Calu3 (cell line): ENCODE measurements around the gene PROZ. TPM values are rescaled to one million over a fixed set of nuclear protein-coding genes. Genes with fewer than 3 reads are reported as not detected.

Source experiments
- BruUV-seq: library from RNA; stranded (reverse); fragments of 400-500 nt; replicated peaks from 2 replicates; lab custom pipeline; 2021; lab: Mats Ljungman, UMichigan
- CTCF ChIA-PET: fragments of 300-600 bp; sonication (Branson Sonifier 250); formaldehyde crosslinking; loops from one replicate; lab custom pipeline; 2022; ENCODE audit warnings: antibody characterized with exemption; lab: Charles Lee
- DNase-seq: peaks from one replicate; pipeline ENCODE4 v3.0.0; 2022
- H3K27ac Mint-ChIP-seq: one replicate; pipeline ENCODE4 v1.8.0; 2022; ENCODE audit warnings: mixed read lengths; ENCODE audit not compliant: unreplicated experiment
- H3K27me3 Mint-ChIP-seq: one replicate; pipeline ENCODE4 v1.8.0; 2022; ENCODE audit warnings: mixed read lengths; ENCODE audit not compliant: unreplicated experiment
- H3K36me3 Mint-ChIP-seq: one replicate; pipeline ENCODE4 v1.8.0; 2022; ENCODE audit warnings: mild to moderate bottlenecking, moderate library complexity, mixed read lengths; ENCODE audit not compliant: insufficient read depth, unreplicated experiment
- H3K4me1 Mint-ChIP-seq: one replicate; pipeline ENCODE4 v1.8.0; 2022; ENCODE audit warnings: mild to moderate bottlenecking, low read depth, mixed read lengths; ENCODE audit not compliant: unreplicated experiment
- H3K4me3 Mint-ChIP-seq: one replicate; pipeline ENCODE4 v1.8.0; 2022; ENCODE audit warnings: mild to moderate bottlenecking, low read depth, moderate library complexity, mixed read lengths; ENCODE audit not compliant: unreplicated experiment
- H3K9me3 Mint-ChIP-seq: one replicate; pipeline ENCODE4 v1.8.0; 2022; ENCODE audit warnings: low read depth, mixed read lengths; ENCODE audit not compliant: unreplicated experiment
- intact Hi-C: fragments of 100-400 bp; cut with micrococcal nuclease; formaldehyde crosslinking; loops from one replicate; pipeline ENCODE4 v1.10.0; 2022; ENCODE audit not compliant: unreplicated experiment
- total RNA-seq: library from RNA; stranded (reverse); gene quantifications from 2 replicates; pipeline ENCODE4 v1.2.3, GENCODE V29; 2022
- TF ChIP-seq, protein P1 (sequence below): fragments of 200-600 bp; IDR thresholded peaks from one replicate; pipeline ENCODE4 v1.8.0; 2022; ENCODE audit warnings: antibody characterized with exemption; ENCODE audit not compliant: unreplicated experiment

The PROZ gene
- total RNA-seq, 1 experiment from 2014 or later, result not detected

DNA sequence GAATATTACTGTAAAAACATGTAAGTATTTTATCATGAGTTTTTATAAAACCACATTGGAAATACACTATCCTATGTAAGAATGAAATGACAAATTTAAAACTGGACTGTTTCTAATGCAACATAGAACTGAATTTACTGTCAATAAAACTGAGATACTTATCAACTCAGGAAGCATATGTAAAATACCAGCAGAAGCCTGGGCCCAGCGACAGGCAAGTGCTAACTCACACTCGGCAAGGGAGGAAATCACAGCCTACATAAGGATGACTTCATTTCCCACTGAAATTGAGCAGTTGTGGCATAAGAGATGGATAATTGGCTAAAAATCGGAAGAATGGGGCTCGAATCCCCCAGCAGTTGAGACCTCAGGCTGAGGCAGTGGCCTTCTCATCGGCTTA is 12.1 kb downstream of the PROZ start:
- no peak for DNase-seq
- Mint-ChIP-seq H3K27me3 (no peaks in the 10 kb centered on the region), H3K36me3 (no peaks in the 10 kb centered on the region), H3K27ac (no peak overlapping the region), H3K4me1 (no peaks in the 10 kb centered on the region), H3K4me3 (no peak overlapping the region), H3K9me3 (no peaks in the 10 kb centered on the region)
- BruUV-seq, result no TSS peak
- CTCF ChIA-PET, result no interaction called here
- intact Hi-C loops, result no loop called here
- TF ChIP-seq, protein P1, sequence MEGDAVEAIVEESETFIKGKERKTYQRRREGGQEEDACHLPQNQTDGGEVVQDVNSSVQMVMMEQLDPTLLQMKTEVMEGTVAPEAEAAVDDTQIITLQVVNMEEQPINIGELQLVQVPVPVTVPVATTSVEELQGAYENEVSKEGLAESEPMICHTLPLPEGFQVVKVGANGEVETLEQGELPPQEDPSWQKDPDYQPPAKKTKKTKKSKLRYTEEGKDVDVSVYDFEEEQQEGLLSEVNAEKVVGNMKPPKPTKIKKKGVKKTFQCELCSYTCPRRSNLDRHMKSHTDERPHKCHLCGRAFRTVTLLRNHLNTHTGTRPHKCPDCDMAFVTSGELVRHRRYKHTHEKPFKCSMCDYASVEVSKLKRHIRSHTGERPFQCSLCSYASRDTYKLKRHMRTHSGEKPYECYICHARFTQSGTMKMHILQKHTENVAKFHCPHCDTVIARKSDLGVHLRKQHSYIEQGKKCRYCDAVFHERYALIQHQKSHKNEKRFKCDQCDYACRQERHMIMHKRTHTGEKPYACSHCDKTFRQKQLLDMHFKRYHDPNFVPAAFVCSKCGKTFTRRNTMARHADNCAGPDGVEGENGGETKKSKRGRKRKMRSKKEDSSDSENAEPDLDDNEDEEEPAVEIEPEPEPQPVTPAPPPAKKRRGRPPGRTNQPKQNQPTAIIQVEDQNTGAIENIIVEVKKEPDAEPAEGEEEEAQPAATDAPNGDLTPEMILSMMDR, result no peak

DNA sequence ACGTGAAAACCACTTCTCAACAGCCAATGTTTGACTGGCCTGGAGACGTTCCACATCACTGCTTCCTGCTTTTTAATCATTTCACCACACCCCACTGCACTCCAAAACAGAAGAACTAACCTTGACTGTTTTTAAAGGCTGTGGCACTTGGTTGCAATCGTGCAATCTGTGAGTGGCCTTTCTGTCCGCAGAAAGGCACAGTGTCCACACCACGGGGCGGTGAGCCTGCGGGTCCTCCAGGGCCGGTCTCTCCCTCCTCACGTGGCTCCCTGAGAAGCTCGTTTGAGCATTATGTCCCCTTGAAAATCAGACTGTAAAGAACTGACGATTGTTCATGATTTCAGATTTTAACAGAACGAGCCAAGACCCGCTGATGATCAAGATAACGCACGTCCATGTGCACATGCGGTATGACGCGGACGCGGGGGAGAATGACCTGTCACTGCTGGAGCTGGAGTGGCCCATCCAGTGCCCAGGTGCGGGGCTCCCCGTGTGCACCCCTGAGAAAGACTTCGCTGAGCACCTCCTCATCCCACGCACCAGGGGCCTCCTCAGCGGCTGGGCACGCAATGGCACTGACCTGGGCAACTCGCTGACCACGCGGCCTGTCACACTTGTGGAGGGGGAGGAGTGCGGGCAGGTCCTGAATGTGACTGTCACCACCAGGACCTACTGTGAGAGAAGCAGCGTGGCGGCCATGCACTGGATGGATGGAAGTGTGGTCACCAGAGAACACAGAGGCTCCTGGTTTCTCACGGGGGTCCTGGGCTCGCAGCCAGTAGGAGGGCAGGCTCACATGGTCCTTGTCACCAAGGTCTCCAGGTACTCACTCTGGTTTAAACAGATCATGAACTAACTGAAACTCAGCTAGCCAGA is 13.0 kb downstream of the PROZ start:
- CTCF ChIA-PET, result no interaction called here
- DNase-seq, result no peak
- TF ChIP-seq, protein P1, result no peak
- BruUV-seq, result no TSS peak
- H3K27me3 Mint-ChIP-seq, result no peaks in the 10 kb centered on the region
- peaks cover 8% of the 10 kb centered on the region for H3K36me3 Mint-ChIP-seq
- intact Hi-C loops, result no loop called here
- no peaks in the 10 kb centered on the region for H3K9me3 Mint-ChIP-seq
- no peak overlapping the region for H3K27ac Mint-ChIP-seq
- no peaks in the 10 kb centered on the region for H3K4me1 Mint-ChIP-seq
- no peak overlapping the region for H3K4me3 Mint-ChIP-seq

DNA sequence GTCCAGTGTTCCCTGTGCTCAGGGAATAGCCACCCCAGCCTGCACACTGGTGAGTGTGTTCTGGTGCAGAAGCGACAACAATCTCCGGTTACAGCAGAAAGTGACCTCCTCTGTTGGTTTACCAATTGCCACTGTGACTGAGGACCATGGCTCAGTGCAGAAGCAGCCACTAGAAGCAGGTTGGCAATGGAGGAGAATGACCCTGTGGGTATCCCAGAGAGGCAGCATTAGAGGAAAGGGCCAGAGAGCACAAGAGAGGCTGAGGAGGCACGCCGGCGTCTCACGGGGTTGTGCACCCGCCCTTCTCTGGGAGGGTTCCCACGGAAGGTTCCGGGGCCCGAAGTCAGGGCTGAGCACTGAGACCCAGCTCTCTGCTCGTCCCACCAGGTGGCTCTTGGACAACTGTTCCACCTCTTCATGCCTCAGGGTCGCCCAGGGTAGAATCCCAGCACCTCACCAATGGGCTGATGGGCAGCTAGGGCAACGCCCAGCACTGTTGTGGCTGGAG is 14.0 kb downstream of the PROZ start:
- Mint-ChIP-seq H3K27ac (no peak overlapping the region), H3K4me1 (no peaks in the 10 kb centered on the region), H3K9me3 (no peaks in the 10 kb centered on the region), H3K4me3 (no peak overlapping the region), H3K27me3 (no peaks in the 10 kb centered on the region), H3K36me3 (peaks cover 10% of the 10 kb centered on the region)
- intact Hi-C loops, result no loop called here
- BruUV-seq, result no TSS peak
- DNase-seq, result no peak
- CTCF ChIA-PET, result no interaction called here
- TF ChIP-seq, protein P1, result no peak

DNA sequence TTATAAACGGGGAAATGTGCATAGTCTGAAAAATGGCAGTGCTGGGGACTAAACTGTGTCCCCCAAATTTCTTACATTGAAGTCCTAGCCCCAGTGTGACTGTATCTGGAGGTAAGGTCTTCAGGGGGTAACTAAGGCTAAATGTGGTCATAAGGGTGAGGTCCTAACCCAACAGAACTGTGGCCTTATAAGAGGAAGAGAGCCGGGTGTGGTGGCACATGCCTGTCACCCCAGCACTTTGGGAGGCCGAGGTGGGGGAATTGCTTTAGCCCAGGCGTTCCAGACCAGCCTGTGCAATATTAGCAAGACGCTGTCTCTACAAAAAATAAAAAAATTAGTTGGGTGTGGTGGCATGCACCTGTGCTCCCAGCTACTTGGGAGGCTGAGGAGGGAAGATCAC is 17.8 kb downstream of the PROZ start:
- no peaks in the 10 kb centered on the region for H3K4me1 Mint-ChIP-seq
- peaks cover 10% of the 10 kb centered on the region for H3K36me3 Mint-ChIP-seq
- no peak overlapping the region for H3K4me3 Mint-ChIP-seq
- no TSS peak for BruUV-seq
- no peak for DNase-seq
- intact Hi-C loops, result no loop called here
- H3K27ac Mint-ChIP-seq, result no peak overlapping the region
- CTCF ChIA-PET, result no interaction called here
- TF ChIP-seq, protein P1, result no peak
- H3K9me3 Mint-ChIP-seq, result no peaks in the 10 kb centered on the region
- no peaks in the 10 kb centered on the region for H3K27me3 Mint-ChIP-seq
